HepG2 (cell line): ENCODE data around the gene PBX2. TPM values are rescaled to one million over a fixed set of nuclear protein-coding genes. Genes with fewer than 3 reads are reported as not detected.

Experiments used
- AKAP8 ChIP-seq: sonication (generic); formaldehyde crosslinking; IDR thresholded peaks from 2 replicates; pipeline ENCODE4 v1.5.1; 2020; ENCODE audit warnings: mild to moderate bottlenecking, missing genetic modification reagents
- ATF7-NPFF ChIP-seq: sonication (generic); formaldehyde crosslinking; IDR thresholded peaks from 2 replicates; pipeline ENCODE4 v1.8.1; 2023; ENCODE audit warnings: mild to moderate bottlenecking, low read depth, missing genetic modification reagents, moderate library complexity
- BHLHE40 ChIP-seq: IDR thresholded peaks from 2 replicates; pipeline ENCODE4 v1.6.1; 2011; ENCODE audit warnings: low read length, improper control_type of control experiment
- CREB1 ChIP-seq, 2 experiments: fragments of 450-650 bp in 1 of 2; IDR thresholded peaks; 2 replicates each; pipeline ENCODE4 v1.6.1; 2016 to 2017; ENCODE audit warnings: control low read depth in 1 of 2, mild to moderate bottlenecking in 1 of 2, missing compliant biosample characterization in 1 of 2, missing genetic modification characterization in 1 of 2
- DMTF1 ChIP-seq: sonication (generic); formaldehyde crosslinking; IDR thresholded peaks from 2 replicates; pipeline ENCODE4 v1.4.0; 2020; ENCODE audit warnings: mild to moderate bottlenecking, missing genetic modification reagents
- E2F2 ChIP-seq: sonication (generic); formaldehyde crosslinking; IDR thresholded peaks from 2 replicates; pipeline ENCODE4 v1.4.0; 2020; ENCODE audit warnings: missing genetic modification reagents, borderline replicate concordance
- IKZF1 ChIP-seq: fragments of 450-650 bp; IDR thresholded peaks from 2 replicates; pipeline ENCODE4 v1.7.1; 2016
- ISL2 ChIP-seq: sonication (generic); formaldehyde crosslinking; IDR thresholded peaks from 2 replicates; pipeline ENCODE4 v1.5.0; 2020; ENCODE audit warnings: missing genetic modification reagents
- MXD3 ChIP-seq: IDR thresholded peaks from 2 replicates; pipeline ENCODE4 v1.6.1; 2016; ENCODE audit warnings: mild to moderate bottlenecking, missing biosample characterization, missing genetic modification reagents
- SOX13 ChIP-seq, 3 experiments: fragments of 450-650 bp in 1 of 3; sonication (generic) in 1 of 3; formaldehyde crosslinking in 1 of 3; IDR thresholded peaks in 2 of 3; conservative IDR thresholded peaks in 1 of 3; 2 replicates each; pipeline versions ENCODE4 v1.5.0 to v1.6.1; 2016 to 2020; ENCODE audit warnings: antibody characterized with exemption in 1 of 3, mild to moderate bottlenecking in 1 of 3, missing compliant biosample characterization in 1 of 3, missing genetic modification reagents in 1 of 3, moderate library complexity in 1 of 3
- SOX5 ChIP-seq: IDR thresholded peaks from 2 replicates; pipeline ENCODE4 v1.6.1; 2016; ENCODE audit warnings: borderline replicate concordance
- TEF ChIP-seq: sonication (generic); formaldehyde crosslinking; IDR thresholded peaks from 2 replicates; pipeline ENCODE4 v1.5.0; 2020; ENCODE audit warnings: missing genetic modification reagents
- USF2 ChIP-seq, 2 experiments: sonication (generic) in 1 of 2; formaldehyde crosslinking in 1 of 2; IDR thresholded peaks; 2 replicates each; pipeline versions ENCODE4 v1.5.1 to v1.6.1; 2011 to 2020; ENCODE audit warnings: borderline replicate concordance in 1 of 2, low read depth in 1 of 2, low read length in 1 of 2, mild to moderate bottlenecking in 1 of 2, missing genetic modification reagents in 1 of 2, moderate library complexity in 1 of 2
- ZBTB33 ChIP-seq: sonication (generic); formaldehyde crosslinking; IDR thresholded peaks from 2 replicates; pipeline ENCODE4 v1.4.0; 2020; ENCODE audit warnings: missing genetic modification reagents
- ZBTB43 ChIP-seq: sonication (generic); formaldehyde crosslinking; conservative IDR thresholded peaks from 2 replicates; pipeline ENCODE4 v1.4.0; 2020; ENCODE audit warnings: missing genetic modification reagents
- ZMAT3 ChIP-seq: sonication (generic); formaldehyde crosslinking; conservative IDR thresholded peaks from 2 replicates; pipeline ENCODE4 v1.7.0; 2021; ENCODE audit warnings: missing genetic modification reagents
- ZNF615 ChIP-seq: sonication (generic); formaldehyde crosslinking; IDR thresholded peaks from 2 replicates; pipeline ENCODE4 v1.5.0; 2020; ENCODE audit warnings: mild to moderate bottlenecking, missing genetic modification reagents, borderline replicate concordance
- polyA plus RNA-seq, 8 experiments: library from polyadenylated mRNA; depleted of rRNA in 3 of 8; stranded (reverse) in 7 of 8; unstranded in 1 of 8; fragments of >200 nt; fragmentation: Illumina TruSeq in 4 of 8; extraction: Trizol in 4 of 8; gene quantifications; 2 replicates each; pipeline versions ENCODE4 v1.2.1 to v1.2.3, GENCODE V29; 2011 to 2016; ENCODE audit warnings: low read depth in 4 of 8, missing spikeins in 1 of 8, mixed read lengths in 1 of 8; ENCODE audit not compliant: insufficient read depth in 1 of 8
- total RNA-seq, 5 experiments: library from RNA; depleted of rRNA; stranded (reverse); fragments of >200 nt; fragmentation: Illumina TruSeq; extraction: Trizol; gene quantifications; 2 replicates each; pipeline ENCODE4 v1.2.3, GENCODE V29; 2016; ENCODE audit warnings: low read depth in 1 of 5

PBX2 gene
- total and polyA plus RNA-seq, 2 of the 13 experiments (the other 11 are each of a cell fraction or from before 2014, with no cell fraction given) = 42.3 to 77.8 TPM

- TF ChIP-seq USF2 (IDR thresholded peaks at IDR 0.05; ENCODE audit: low read depth, low read length) = no peak
- TF ChIP-seq USF2 (CRISPR knock-in tag; IDR thresholded peaks at IDR 0.05; ENCODE audit: borderline replicate concordance) = no peak
- TF ChIP-seq SOX5 (CRISPR knock-in tag) = no peak
- TF ChIP-seq ISL2 (CRISPR knock-in tag) = peak; percentile 58; the same call in 1 of the 2 replicates
- TF ChIP-seq SOX13 (IDR thresholded peaks at IDR 0.05) = no peak
- no peak for TF ChIP-seq SOX13 (CRISPR knock-in tag; conservative IDR thresholded peaks at IDR 0.05 in 1 of 2, IDR thresholded peaks at IDR 0.05 in 1 of 2)
- no peak for TF ChIP-seq ZNF615 (CRISPR knock-in tag)
- peak; percentile 78; the same call in 1 of the 2 replicates for TF ChIP-seq ATF7-NPFF (CRISPR knock-in tag)
- no peak for TF ChIP-seq ZMAT3 (CRISPR knock-in tag)
- peak; percentile 62 for TF ChIP-seq CREB1 (IDR thresholded peaks at IDR 0.05)
- TF ChIP-seq CREB1 (CRISPR knock-in tag; IDR thresholded peaks at IDR 0.05) = peak; percentile 82
- TF ChIP-seq AKAP8 (CRISPR knock-in tag) = no peak
- TF ChIP-seq TEF (CRISPR knock-in tag) = no peak
- no peak for TF ChIP-seq ZBTB43
- TF ChIP-seq BHLHE40 = no peak
- no peak for TF ChIP-seq ZBTB33
- TF ChIP-seq MXD3 (CRISPR knock-in tag) = no peak
- no peak for TF ChIP-seq E2F2 (CRISPR knock-in tag)
- TF ChIP-seq IKZF1 = no peak; the same call in 1 of the 2 replicates
- TF ChIP-seq DMTF1 (CRISPR knock-in tag) = 0 out of 2 replicates have a peak, but pooled peaks have one; percentile 76
Measured at GRCh38 chr6:32175711-32176475, 14.1 kb downstream of the PBX2 start, which contains the start of gene AGPAT1 (continued).
